ENCODE measurements around the gene IL4R.
"Not testable (repeated sequence)": the region's sequence is repeated elsewhere in the genome, so short reads cannot be mapped to it uniquely, and the experiment has no call there.

The IL4R gene

DNA sequence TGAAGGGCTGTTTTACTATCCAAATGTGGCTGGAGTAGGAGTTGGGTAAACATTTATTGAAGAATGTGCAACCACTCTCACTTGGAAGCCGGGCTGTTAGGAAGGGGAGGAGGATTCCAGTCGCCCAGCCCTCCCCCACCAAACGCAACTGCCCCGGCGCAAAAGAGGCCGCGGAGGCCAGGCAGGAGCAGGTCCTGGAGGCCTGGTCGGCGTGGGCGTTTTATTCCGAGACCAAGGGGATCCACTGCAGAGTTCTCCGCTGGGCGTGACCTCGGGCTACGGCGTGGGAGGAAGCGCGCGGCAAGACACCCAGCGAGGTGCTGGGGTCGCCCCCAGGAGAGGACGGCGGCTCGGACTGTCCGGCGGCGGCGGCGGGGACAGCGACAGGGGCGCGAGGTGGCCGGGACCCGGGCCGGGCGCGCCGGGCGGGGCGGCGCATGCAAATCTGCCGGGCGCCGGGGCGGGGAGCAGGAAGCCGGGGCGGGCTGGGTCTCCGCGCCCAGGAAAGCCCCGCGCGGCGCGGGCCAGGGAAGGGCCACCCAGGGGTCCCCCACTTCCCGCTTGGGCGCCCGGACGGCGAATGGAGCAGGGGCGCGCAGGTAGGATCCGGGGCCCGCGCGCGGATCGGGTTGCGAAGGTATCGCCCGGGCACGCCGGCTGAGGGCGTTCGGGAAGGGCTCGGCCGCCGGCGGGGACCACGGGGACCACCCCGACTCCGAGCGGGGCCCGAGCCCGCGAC lies at the start of gene IL4R:
IL4R (plus strand) TSS at position 553 of the 739 bp plus-strand sequence. CDS start 26,230 bp downstream, outside the sequence.
- peak; percentile 50 for DNase-seq

DNA sequence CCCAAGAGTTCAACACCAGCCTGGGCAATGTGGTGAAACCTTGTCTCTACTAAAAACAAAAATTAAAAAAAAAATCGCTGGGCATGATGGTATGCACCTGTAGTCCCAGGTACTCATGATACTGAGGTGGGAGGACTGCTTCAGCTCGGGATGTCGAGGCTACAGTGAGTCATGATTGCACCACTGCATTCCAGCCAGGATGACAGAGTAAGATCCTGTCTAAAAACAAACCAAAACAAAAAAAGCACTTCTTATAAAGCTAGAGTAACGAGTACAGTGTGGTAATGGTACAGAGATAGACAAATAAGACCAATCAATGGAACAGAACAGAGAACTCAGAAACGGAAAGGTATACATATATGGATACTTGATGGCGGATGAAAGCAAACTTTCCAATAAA lies 49.6 kb upstream of the IL4R start:
- DNase-seq, result peak; percentile 72

DNA sequence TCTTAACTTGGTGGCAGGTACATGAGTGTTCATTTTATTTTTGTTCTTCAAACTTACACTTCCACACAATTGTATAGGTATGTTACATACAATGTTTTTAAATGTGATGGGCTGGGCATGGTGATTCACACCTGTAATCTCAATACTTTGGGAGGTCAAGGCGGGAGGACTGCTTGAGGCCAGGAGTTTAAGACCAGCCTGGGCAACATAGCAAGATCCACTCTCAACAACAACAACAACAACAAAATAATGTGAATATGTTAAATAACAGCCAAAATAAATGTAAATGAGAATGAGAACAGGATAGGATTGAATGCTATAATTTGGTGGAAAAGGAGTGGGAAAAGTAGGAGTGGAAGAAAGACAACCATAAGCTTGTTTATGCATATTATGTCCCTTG lies 47.8 kb upstream of the IL4R start:
- DNase-seq, result no peak

DNA sequence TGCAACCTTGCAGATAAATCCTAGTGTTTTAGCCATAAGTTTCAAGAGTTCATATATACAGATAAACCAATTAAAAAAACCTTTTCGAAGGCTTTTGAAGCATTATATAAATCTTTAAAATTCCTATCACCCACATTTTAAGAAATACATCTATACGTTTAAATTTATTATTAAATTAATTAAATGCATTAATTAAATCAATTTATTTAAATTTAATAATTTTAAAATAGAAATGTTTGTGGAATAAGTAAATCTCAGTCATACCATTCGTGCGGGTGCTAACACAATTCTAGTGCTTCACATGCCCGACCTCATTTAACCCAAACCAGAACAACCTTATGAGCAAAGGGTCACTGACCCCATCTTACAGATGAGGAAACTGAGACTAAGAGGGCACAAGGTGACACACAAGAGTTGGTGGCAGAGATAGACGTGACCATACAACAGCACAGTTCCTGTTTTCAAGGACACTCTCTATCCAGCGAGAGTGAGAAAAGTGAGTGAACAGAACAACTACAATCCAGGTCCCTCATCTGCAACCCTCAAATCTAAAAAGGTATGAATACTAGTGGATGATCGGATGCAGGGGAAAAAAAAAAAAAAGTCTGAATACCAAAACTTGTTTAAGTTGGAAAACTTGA lies 46.6 kb upstream of the IL4R start:
- DNase-seq, result no peak

DNA sequence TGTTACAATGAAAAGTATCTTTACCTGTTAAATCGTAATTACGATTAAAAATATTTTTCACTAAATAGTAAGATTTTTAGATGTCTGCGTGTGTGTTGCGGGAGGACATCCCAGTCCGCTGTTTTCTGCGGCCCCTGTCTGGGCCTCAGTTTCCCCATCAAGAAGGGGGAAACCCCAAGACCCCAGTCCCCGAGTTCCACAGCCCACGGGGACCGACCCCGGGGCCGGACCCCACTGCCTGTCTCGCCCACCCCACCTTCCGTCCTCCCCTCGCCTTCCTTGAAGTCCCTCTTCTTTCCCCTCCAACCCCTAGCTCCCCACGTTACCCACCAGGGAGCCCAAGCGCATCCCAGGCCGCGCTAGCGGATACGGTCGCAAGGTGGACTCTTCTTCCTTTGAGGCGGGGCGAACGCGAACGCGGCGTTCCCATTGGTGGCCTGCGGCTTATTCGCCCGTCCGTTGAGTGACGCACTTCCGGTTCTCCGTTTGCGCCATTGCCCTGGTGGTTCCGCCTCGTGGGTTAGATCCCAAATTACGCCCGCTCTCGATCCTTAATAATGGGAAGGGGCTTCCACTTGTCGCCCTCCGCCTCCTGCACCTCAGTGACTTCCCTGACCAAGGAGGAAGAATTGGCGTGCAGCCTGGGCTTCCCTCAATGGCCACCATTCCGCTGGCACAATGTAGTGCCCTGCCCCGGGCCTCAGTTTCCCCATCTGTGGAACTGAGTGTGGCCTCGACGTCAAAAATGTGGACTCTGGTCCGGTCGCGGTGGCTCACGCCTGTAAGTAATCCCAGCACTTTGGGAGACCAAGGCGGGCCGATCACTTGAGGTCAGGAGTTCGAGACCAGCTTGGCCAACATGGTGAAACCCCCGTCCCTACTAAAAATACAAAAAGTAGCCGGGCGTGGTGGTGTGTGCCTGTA lies 45.1 kb upstream of the IL4R start, which contains the start of gene NSMCE1:
NSMCE1 (minus strand) TSS at position 397 of the 924 bp plus-strand sequence. CDS start 11,202 bp downstream, outside the sequence.
- DNase-seq, result peak; percentile 92

DNA sequence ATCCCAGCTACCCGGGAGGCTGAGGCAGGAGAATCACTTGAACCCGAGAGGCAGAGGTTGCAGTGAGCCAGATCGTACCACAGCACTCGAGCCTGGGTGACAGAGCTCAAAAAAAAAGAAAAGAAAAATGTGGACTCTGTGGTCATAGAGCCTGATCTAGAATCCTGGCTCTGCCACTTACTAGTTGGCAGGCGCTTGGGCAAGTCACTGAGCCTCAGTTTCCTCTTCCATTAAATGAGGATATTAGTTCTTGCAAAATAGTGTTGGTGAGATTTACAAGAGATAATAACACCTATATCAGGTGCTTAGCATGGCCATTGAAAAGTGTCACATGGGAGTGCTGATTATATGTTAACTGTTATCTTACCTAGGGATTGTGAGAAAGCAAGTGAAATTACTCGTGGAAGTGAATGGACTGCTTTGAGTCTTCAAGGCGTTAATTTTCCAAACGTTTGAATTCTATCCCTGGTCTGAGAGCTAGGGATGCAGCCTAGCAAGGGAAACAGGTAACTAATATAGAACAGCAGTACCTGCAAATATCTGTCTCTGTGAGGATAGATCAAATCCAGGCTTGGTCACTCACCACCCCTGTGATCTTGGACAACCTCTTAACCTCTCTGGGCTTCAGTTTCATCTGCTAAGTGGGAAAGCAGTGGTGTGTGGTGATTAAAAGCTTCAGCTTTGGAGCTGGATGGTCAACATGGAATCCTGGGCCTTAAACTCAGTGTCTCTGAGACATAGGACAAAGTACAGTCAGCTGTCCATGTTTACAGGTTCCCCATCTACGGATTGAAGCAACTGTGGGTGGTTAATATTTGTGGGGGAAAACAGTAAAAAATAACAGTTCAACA lies 44.2 kb upstream of the IL4R start:
- no peak for DNase-seq

DNA sequence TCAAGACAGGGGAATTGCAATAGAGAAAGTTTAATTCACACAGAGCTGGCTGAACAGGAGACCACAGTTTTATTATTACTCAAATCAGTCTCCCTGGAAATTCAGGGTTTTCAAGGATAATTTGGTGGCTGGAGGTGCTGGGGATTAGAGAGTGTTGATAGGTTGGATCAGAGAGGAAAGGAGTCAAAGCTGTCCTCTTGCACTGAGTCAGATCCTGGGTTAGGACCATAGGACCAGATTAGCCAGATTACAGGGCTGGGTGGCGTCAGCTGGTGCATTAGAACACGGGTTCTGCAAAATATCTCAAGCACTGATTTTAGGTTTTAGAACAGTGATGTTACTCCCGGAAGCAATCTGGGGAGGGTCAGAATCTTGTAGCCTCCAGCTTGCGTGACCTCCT lies 43.4 kb upstream of the IL4R start:
- no peak for DNase-seq

DNA sequence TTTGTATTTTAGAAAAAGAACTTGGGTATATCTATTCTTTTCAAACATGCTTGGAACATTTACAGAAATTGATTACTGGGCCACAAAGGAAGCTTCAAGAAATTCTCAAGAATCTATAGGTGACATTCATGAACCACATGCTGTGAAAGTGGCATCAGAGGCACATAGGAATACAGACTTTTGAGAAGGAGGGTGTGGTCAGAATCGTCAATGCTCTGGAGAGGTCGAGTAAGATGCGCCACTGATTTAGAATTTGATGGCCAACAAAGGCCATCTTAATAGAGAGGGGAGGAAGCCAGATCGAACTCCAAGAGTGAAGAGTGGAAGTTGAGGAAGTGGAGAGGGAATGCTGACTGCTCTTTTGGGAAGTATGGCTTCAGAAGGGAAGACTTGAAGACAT lies 41.7 kb upstream of the IL4R start:
- DNase-seq, result no peak

DNA sequence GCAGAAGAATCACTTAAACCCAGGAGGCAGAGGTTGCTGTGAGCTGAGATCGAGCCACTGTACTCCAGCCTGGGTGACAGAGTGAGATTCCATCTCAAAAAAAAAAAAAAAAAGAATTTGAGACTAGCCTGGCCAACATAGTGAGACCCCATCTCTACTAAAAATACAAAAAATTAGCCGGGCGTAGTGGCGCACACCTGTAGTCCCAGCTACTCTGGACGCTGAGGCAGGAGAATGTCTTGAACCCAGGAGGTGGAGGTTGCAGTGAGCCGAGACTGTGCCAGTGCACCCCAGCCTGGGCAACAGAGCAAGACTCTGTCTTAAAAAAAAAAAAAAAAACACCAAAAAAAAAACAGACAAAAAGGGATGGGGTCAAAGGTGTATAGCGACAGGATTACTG lies 41.1 kb upstream of the IL4R start:
- not testable (repeated sequence) for DNase-seq

DNA sequence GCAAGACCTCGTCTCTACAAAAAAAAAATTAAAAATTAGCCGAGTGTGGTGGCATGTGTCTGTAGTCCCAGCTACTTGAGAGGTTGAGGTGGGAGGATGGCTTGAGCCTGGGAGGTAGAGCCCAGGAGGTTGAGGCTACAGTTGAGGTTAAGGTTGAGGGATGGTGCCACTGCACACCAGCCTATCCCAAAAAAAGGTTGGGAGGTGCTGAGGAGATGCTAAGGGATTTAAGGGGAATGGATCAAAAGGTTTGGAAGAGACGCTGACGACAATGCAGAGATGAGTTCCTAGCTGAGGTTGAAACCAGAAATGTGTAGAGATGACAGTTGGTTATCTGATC lies 40.5 kb upstream of the IL4R start:
- DNase-seq, result no peak

DNA sequence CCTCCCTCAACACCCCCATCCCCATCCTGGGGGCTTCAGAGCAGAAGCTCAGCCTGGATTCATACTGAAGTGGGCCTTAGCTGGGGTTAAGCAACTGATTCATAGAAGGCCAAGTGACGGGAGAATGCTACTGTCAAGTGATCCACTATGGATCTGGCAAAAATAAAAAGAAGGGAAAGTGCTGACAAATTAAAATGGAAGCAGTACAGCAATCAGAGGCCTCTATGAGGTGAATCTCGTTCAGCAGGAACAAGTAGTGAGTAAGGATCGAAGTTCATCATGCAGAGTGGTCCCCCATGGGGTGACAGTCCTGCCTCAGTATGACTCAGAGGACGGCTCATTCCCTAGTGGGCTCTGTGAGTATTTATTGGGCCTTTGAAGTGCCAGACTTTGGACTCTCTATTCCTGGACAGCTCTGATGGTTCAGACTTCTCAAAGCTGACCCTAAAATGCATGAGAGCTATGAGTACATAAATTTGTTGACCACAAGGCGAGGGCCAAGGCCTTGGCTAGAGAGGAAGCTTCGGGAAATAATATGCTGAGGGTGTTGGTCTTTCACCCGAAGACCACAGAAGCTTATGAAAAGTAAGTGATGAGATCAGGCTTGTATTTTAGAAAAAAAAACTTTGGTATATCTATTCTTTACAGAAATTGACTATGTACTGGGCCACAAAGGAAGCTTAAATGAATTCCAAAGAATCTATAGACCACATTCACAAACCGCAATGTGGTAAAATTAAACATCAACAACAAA lies 39.9 kb upstream of the IL4R start:
- DNase-seq, result no peak

DNA sequence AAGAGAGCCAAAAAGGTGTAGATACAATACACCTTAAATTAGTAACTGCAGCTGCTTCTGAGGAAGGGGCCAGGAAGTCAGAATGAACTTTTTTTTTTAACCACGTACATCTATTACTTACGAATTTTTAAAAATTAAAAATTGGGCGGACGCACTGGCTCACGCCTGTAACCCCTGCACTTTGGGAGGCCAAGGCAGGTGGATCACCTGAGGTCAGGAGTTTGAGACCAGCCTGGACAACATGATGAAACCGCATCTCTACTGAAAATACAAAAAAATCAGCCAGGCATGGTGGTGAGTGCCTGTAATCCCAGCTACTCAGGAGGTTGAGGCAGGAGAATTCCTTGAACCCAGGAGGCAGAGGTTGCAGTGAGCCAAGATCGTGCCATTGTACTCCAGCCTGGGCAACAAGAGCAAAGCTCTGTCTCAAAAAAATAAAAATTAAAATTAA lies 39.3 kb upstream of the IL4R start:
- not testable (repeated sequence) for DNase-seq

DNA sequence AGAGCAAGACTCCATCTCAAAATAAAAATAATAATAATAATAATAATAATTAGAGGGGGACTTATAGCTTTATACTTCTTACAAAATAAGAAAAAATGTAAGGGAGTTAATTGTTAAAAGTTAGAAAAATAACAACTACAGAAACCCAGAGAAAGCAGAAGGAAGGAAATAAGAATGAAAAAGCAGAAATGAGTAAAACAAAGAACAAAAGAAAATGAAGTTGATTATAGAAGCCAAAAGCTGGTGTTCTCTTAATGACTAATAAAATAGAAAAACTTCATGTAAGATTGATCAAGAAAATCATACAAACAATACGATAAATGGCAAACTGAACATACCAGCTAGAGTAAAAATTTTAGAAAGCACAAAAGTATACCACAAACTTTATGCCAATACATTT lies 38.4 kb upstream of the IL4R start:
- no peak for DNase-seq

DNA sequence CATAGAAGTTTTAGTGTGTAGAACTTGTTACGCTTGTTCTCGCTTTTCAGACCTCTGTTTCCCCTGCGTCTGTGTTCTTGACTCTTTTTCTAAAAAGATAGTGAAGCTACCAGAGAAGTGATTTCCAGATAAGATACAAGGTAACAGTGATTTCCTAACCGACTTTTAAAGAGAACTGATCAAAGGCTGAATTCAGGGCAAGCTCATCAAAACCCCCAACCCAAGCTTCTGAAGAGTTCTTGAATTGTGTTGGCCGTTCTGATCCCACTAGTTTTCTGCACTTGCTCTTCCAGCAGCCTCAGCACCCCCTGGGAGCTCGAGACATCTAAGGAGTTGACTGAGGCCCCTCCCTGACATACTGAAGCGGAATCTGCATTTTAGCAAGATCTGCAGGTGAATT lies 32.5 kb upstream of the IL4R start:
- no peak for DNase-seq

DNA sequence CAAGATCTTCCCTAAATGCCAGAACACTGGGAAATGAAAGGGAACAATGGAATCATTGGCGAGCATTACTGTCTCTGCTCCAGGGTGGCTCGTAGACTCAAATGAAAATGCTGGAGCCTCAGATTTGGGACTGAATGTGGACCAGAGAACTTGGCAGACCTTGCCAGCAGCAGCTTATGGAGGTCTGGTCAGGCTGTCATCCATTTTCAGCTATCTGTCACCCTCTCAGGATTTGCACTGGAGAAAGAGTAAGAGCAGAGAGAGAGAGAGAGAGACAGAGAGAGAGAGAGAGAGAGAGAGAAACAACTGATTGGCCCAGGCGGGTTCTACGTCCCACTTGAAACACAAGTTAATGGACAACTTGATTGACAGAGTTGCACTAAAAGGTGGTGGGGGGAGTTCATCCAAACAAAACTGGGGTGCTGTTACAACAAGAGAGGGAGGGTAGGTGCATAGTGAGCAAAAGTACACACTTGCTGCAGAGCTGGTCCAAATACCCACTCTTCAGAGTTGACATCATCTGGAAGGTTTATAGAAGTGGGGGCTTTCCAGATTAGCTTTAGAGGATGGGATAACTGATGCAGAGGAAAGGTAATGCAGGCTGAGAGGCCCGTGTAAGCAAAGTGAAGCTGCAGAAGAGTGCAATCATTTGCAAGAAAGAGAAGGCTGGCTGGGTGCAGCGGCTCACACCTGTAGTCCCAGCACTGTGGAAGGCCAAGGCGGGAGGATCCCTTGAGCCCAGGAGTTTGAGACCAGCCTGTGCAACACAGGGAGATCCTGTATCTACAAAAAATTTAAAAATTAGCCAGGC lies 28.7 kb upstream of the IL4R start:
- no peak for DNase-seq

DNA sequence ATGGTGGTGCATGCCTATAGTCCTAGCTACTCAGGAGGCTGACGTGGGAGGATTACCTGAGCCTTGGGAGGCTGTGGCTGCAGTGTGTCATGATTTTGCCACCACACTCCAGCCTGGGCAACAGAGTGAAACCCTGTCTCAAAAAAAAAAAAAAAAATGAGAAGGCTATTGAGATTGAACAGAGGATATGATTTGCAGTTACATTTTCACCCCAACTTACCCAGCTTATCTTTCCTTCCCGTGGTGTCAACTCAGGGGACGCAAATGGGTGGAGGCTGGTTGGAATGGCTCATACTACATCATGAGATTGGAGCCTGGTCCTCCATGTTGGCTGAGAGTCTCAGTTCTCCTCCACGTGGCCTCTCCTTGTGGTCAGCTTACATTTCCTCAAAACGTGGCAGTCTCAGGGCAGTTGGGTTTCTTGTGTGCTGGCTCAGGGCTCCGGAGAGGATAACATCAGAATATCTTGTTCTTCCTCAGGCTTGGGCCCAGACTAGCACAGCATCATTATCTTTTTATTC lies 28.0 kb upstream of the IL4R start:
- no peak for DNase-seq

DNA sequence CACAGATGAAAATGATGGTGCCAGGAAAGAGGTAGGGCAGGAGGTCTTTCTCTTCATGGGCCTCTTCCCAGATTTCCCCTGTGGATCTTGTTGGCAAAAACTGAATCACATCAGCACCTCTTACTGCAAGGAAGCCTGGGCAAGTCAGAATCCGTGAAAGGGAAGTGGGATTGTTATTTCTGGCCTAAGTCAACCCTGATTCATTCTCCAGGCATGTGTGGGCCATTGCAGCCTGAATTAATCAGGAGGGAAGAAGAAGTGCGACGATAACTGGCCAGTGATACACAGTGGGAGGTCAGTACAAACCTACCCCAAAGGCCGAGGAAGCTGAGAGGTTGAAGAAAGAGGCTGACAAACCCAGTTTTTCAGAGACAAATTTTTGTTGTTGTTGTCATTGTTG lies 27.3 kb upstream of the IL4R start:
- peak; percentile 94 for DNase-seq

DNA sequence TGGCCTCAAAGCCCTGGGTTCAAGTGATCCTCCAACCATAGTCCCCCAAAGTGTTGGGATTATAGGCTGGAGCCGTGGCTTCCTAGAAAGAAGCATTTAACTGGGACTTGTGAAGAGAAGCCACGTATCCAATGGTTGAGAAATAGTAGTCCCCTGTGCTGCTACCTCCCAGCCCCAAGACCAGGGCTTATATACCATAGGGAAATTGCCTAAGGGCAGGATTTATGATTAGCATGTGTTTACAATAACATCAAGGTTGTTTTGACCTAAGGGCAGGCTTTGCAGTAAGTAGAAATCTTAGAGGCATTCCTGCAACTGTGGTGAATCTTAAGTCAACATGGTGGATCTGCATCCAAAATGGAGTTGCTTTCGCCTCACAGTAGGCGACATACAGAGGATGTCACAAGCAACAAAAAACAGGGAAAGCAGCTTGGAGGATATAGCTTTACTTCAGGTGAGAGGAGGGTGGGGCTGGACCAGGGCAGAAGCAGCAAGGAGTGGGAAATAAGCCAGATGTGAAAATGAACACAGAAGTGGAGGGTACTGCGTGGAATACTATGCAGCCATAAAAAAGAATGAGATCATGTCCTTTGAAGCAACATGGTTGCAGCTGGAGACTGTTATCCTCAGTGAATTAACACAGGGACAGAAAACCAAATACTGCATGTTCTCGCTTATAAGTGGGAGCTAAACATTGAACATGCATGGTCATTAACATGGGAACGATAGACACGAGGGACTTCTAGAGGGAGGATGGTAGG lies 26.5 kb upstream of the IL4R start:
- DNase-seq, result no peak

DNA sequence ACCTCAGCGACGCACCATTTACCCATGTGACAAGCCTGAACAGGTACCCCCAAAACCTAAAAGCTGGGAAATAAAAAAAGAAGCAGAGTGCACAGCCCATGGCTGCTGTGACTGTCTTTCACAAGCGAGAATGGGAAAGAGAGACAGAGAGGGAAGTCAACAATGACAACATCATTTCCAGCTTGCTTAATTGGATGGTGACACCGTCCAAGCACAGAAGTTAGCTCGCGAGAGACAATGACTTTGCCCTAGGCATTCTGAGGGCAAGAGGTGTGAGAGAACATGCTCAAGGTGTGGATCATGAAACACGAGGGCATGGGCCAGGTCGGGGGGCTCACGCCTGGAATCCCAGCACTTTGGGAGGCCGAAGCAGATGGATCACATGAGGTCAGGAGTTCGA lies 25.9 kb upstream of the IL4R start:
- no peak for DNase-seq

DNA sequence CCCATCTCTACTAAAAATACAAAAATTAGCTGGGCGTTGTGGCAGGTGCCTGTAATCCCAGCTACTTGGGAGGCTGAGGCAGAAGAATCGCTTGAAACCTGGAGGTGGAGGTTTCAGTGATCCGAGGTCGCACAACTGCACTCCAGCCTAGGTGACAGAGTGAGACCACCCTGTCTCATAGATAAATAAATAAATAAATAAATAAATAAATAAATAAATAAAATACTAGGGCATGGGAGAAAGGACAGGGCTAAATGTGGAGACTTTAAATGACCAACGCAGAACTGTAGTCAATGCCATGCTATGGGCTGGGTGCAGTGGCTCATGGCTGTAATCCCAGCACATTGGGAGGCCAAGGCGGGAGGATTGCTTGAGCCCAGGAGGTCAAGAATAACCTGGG lies 25.5 kb upstream of the IL4R start:
- DNase-seq, result not testable (repeated sequence)
